ENCODE data around the gene NPB.

NPB gene

DNA sequence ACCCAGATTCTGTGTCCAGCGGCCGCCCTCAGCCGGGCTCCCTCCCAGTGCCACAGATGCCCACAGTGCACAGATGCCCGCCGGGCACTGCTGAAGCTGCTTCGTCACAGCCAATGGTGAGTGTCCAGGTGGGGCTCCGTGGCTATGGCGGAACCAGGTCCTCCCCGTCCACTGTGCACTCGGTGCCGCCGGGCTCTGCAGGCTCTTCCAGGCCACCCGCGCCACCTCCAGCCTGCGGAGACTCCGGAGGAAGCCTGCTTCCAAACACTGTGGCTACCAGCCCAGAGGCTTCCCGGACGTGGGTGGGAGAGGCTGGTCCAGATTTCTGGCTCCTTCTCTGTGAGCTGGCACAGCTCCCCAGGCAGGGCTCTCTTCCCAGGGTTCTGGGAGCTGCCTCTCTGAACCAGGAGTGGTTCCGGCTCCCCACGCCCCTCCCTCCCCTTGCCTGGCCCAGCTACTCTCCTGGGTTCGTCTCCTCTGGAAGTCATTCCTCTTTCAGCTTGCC is 37.9 kb downstream of the NPB start:
- no peaks in the 10 kb centered on the region for H3K4me1 ChIP-seq (ENCODE audit: control insufficient read depth, low read depth, low read length)
- WGBS (ENCODE audit: extremely low coverage, insufficient coverage, low lambda C conversion rate): no CpG with 5 or more reads among the region's 21 CpGs

DNA sequence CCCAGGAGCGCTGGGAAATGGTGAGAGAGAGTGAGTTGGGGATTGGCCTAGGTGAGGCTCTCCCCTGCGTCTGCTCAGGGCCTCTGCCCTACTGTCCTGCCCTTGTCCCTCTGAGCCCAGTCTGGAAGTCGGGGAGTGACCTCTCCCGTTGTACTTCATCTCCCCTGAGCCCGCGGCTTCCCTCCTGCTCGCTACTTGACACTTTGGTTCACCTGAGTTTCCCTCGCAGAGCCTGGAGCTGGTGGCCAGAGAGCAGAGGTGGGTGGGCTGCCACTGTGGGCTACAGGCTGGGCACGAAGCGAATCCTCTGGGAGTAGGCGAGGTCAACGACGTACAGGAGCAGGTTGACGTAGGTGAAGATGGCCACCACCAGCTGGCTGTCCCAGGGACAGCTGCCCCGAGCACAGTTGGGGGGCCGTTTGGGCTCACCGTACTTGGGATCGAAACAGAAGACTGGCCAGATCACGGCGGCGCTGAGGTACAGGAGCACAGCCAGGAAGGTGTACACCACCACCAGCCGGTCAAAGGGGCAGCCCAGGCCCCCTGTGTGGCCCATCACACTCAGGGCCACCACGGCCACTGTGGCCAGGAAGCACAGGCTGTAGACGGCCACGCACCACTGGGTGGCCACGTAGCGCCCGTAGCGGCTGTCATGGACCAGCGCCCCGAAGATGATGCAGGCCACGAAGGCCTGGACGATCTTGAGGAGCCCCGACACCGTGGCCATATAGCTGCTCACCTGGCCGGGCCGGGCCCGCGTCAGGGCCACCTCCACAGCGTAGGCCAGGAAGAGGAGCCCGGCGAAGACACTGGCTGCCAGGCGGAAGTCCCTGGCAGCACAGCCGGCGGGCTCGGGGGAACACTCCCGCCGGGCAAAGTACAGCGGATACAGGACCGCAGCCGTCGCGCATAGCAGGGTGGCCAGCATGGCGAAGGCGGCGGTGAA is 38.8 kb downstream of the NPB start:
- H2AK5ac ChIP-seq (ENCODE audit: low read length): no peak overlapping the region
- peaks cover 5% of the 10 kb centered on the region for H3K79me2 ChIP-seq (ENCODE audit: control insufficient read depth, insufficient read depth, low read length)
- H2BK120ac ChIP-seq (ENCODE audit: low read depth, low read length): no peak overlapping the region
- no peak overlapping the region for H2BK15ac ChIP-seq (replicated peaks; ENCODE audit: low read depth)
- no peaks in the 10 kb centered on the region for H3K36me3 ChIP-seq (ENCODE audit: control insufficient read depth, insufficient read depth, low read length)
- no peak overlapping the region for H4K5ac ChIP-seq (ENCODE audit: low read length)
- no peak overlapping the region for H2BK5ac ChIP-seq (ENCODE audit: low read length)
- no peaks in the 10 kb centered on the region for H3K27me3 ChIP-seq (ENCODE audit: insufficient read depth, low read length, poor library complexity)
- H4K8ac ChIP-seq (ENCODE audit: low read depth, low read length): no peak overlapping the region
- H3K9ac ChIP-seq (ENCODE audit: low read length): no peak overlapping the region
- no peak overlapping the region for H3K56ac ChIP-seq (ENCODE audit: low read length)
- peaks cover 5% of the 10 kb centered on the region for H3K79me1 ChIP-seq (ENCODE audit: low read length)
- H3K23ac ChIP-seq (ENCODE audit: low read length): no peak overlapping the region
- H3K18ac ChIP-seq (ENCODE audit: low read length): no peak overlapping the region
- H3K4me3 ChIP-seq (ENCODE audit: low read length): no peak overlapping the region
- H3K4me2 ChIP-seq (ENCODE audit: low read length): no peak overlapping the region
- no CpG with 5 or more reads among the region's 56 CpGs for WGBS (ENCODE audit: extremely low coverage, insufficient coverage, low lambda C conversion rate)
- no peak for DNase-seq
- no peak overlapping the region for H3K27ac ChIP-seq (ENCODE audit: low read depth, low read length)
- no peak overlapping the region for H3K4ac ChIP-seq (ENCODE audit: low read depth, low read length)
- H3K4me1 ChIP-seq (ENCODE audit: control insufficient read depth, low read depth, low read length): no peaks in the 10 kb centered on the region

More for the DNA sequence above, 37.9 kb downstream of the NPB start:
- H4K5ac ChIP-seq (ENCODE audit: low read length): no peak overlapping the region
- DNase-seq: no peak
- H3K4me2 ChIP-seq (ENCODE audit: low read length): no peak overlapping the region
- H3K56ac ChIP-seq (ENCODE audit: low read length): no peak overlapping the region
- H3K23ac ChIP-seq (ENCODE audit: low read length): no peak overlapping the region
- H3K79me2 ChIP-seq (ENCODE audit: control insufficient read depth, insufficient read depth, low read length): peaks cover 8% of the 10 kb centered on the region
- no peak overlapping the region for H3K4ac ChIP-seq (ENCODE audit: low read depth, low read length)
- no peak overlapping the region for H2BK15ac ChIP-seq (replicated peaks; ENCODE audit: low read depth)
- H3K36me3 ChIP-seq (ENCODE audit: control insufficient read depth, insufficient read depth, low read length): no peaks in the 10 kb centered on the region
- no peak overlapping the region for H3K18ac ChIP-seq (ENCODE audit: low read length)
- H2BK120ac ChIP-seq (ENCODE audit: low read depth, low read length): no peak overlapping the region
- no peak overlapping the region for H4K8ac ChIP-seq (ENCODE audit: low read depth, low read length)
- H3K27ac ChIP-seq (ENCODE audit: low read depth, low read length): no peak overlapping the region
- H3K79me1 ChIP-seq (ENCODE audit: low read length): peaks cover 8% of the 10 kb centered on the region
- no peak overlapping the region for H3K4me3 ChIP-seq (ENCODE audit: low read length)
- H2BK5ac ChIP-seq (ENCODE audit: low read length): no peak overlapping the region
- H3K27me3 ChIP-seq (ENCODE audit: insufficient read depth, low read length, poor library complexity): no peaks in the 10 kb centered on the region
- H3K9ac ChIP-seq (ENCODE audit: low read length): no peak overlapping the region
- no peak overlapping the region for H2AK5ac ChIP-seq (ENCODE audit: low read length)

DNA sequence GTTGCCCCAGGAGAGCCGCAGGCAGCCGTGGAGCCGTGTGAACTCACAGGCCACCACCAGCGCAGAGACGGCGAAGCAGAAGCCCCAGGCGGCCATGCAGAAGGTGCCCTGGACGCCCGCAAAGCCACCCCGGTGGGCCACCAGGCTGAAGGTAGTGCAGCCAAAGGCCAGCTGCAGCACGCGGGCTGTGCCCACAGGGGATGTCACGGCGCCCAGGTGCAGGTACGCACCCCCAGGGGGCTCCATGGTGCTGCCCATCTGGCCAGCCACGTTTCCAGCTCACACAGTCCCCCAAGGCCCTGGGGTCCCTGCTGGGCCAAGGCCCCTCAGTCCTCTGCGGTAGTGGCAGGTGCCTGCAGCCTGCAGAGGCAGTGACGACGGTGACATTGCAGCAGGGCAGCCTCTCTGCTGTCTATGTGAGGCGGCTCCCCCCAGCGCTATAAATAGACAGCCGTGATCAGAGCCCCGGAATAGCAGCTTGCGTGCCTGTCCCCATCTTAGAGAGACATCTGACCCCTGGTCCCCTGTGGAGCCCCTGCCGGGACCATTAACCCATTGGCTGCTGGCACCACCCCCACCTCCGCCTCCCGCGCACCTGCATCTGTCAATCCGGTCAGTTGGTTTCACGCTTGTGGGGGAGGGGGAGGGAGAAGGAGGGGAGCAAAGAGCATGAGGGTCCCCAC is 39.6 kb downstream of the NPB start:
- H4K5ac ChIP-seq (ENCODE audit: low read length): no peak overlapping the region
- H2AK5ac ChIP-seq (ENCODE audit: low read length): no peak overlapping the region
- no peak overlapping the region for H3K56ac ChIP-seq (ENCODE audit: low read length)
- no peak overlapping the region for H3K9ac ChIP-seq (ENCODE audit: low read length)
- DNase-seq: no peak
- no peak overlapping the region for H2BK5ac ChIP-seq (ENCODE audit: low read length)
- H4K8ac ChIP-seq (ENCODE audit: low read depth, low read length): no peak overlapping the region
- H2BK15ac ChIP-seq (replicated peaks; ENCODE audit: low read depth): no peak overlapping the region
- H3K18ac ChIP-seq (ENCODE audit: low read length): no peak overlapping the region
- H3K27me3 ChIP-seq (ENCODE audit: insufficient read depth, low read length, poor library complexity): no peaks in the 10 kb centered on the region
- no peaks in the 10 kb centered on the region for H3K4me1 ChIP-seq (ENCODE audit: control insufficient read depth, low read depth, low read length)
- H3K27ac ChIP-seq (ENCODE audit: low read depth, low read length): no peak overlapping the region
- H3K4ac ChIP-seq (ENCODE audit: low read depth, low read length): no peak overlapping the region
- no peak overlapping the region for H3K23ac ChIP-seq (ENCODE audit: low read length)
- no peak overlapping the region for H3K4me3 ChIP-seq (ENCODE audit: low read length)
- H3K79me2 ChIP-seq (ENCODE audit: control insufficient read depth, insufficient read depth, low read length): peaks cover under 1% of the 10 kb centered on the region
- no peaks in the 10 kb centered on the region for H3K36me3 ChIP-seq (ENCODE audit: control insufficient read depth, insufficient read depth, low read length)
- H3K4me2 ChIP-seq (ENCODE audit: low read length): no peak overlapping the region
- H3K79me1 ChIP-seq (ENCODE audit: low read length): peaks cover under 1% of the 10 kb centered on the region
- WGBS (ENCODE audit: extremely low coverage, insufficient coverage, low lambda C conversion rate): no CpG with 5 or more reads among the region's 30 CpGs
- H2BK120ac ChIP-seq (ENCODE audit: low read depth, low read length): no peak overlapping the region

DNA sequence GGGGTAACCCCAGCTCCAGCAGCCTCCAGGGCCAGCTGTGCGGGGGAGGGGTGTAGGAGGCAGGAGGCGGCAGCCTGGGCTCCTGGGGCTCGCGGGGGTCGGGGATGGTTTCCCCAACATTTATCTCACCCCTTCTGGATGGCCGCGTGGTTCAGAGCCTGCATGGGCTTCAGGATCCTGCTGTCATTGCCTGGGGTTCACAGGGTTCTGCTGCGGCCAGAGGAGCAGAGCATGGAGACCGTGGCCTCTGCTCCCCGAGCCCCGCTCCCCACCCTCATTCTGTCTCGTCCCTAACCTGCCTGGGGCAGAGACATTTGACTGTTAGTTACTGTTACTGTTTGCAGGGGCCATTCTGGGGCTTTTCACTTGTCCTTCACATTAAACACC is 40.1 kb downstream of the NPB start:
- H2AK5ac ChIP-seq (ENCODE audit: low read length): no peak overlapping the region
- no peak overlapping the region for H4K5ac ChIP-seq (ENCODE audit: low read length)
- no peaks in the 10 kb centered on the region for H3K36me3 ChIP-seq (ENCODE audit: control insufficient read depth, insufficient read depth, low read length)
- H3K18ac ChIP-seq (ENCODE audit: low read length): no peak overlapping the region
- no CpG with 5 or more reads among the region's 12 CpGs for WGBS (ENCODE audit: extremely low coverage, insufficient coverage, low lambda C conversion rate)
- no peak overlapping the region for H3K23ac ChIP-seq (ENCODE audit: low read length)
- no peaks in the 10 kb centered on the region for H3K79me2 ChIP-seq (ENCODE audit: control insufficient read depth, insufficient read depth, low read length)
- no peak overlapping the region for H3K4ac ChIP-seq (ENCODE audit: low read depth, low read length)
- no peaks in the 10 kb centered on the region for H3K27me3 ChIP-seq (ENCODE audit: insufficient read depth, low read length, poor library complexity)
- H2BK15ac ChIP-seq (replicated peaks; ENCODE audit: low read depth): no peak overlapping the region
- H3K27ac ChIP-seq (ENCODE audit: low read depth, low read length): no peak overlapping the region
- no peak overlapping the region for H2BK120ac ChIP-seq (ENCODE audit: low read depth, low read length)
- no peaks in the 10 kb centered on the region for H3K79me1 ChIP-seq (ENCODE audit: low read length)
- no peak overlapping the region for H3K4me2 ChIP-seq (ENCODE audit: low read length)
- H2BK5ac ChIP-seq (ENCODE audit: low read length): no peak overlapping the region
- no peak for DNase-seq
- no peaks in the 10 kb centered on the region for H3K4me1 ChIP-seq (ENCODE audit: control insufficient read depth, low read depth, low read length)
- no peak overlapping the region for H3K4me3 ChIP-seq (ENCODE audit: low read length)
- H4K8ac ChIP-seq (ENCODE audit: low read depth, low read length): no peak overlapping the region
- no peak overlapping the region for H3K9ac ChIP-seq (ENCODE audit: low read length)
- H3K56ac ChIP-seq (ENCODE audit: low read length): no peak overlapping the region

DNA sequence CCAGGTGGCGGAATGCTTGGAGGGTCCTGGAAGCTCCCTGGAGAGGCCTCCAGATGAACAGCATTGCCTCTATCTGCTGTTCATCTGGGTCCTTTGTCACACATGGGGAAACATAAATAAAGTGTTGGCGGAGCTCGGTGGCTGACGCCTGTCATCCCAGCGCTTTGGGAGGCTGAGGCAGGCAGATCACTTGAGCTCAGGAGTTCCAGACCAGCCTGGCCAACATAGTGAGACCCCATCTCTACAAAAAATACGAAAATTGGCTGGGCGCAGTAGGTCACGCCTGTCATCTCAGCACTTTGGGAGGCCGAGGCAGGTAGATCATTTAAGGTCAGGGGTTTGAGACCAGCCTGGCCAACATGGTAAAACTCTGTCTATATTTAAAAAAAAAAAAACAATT is 42.8 kb downstream of the NPB start:
- Histone ChIP-seq H3K4ac (ENCODE audit: low read depth, low read length) (no peak overlapping the region), H4K8ac (ENCODE audit: low read depth, low read length) (no peak overlapping the region), H3K56ac (ENCODE audit: low read length) (no peak overlapping the region), H3K27me3 (ENCODE audit: insufficient read depth, low read length, poor library complexity) (no peaks in the 10 kb centered on the region), H3K36me3 (ENCODE audit: control insufficient read depth, insufficient read depth, low read length) (no peaks in the 10 kb centered on the region), H4K5ac (ENCODE audit: low read length) (no peak overlapping the region), H2BK15ac (replicated peaks; ENCODE audit: low read depth) (no peak overlapping the region), H3K4me1 (ENCODE audit: control insufficient read depth, low read depth, low read length) (no peaks in the 10 kb centered on the region), H3K4me3 (ENCODE audit: low read length) (no peak overlapping the region), H3K79me1 (ENCODE audit: low read length) (no peaks in the 10 kb centered on the region), H3K4me2 (ENCODE audit: low read length) (no peak overlapping the region), H3K23ac (ENCODE audit: low read length) (no peak overlapping the region), H2BK120ac (ENCODE audit: low read depth, low read length) (no peak overlapping the region), H3K27ac (ENCODE audit: low read depth, low read length) (no peak overlapping the region), H2AK5ac (ENCODE audit: low read length) (no peak overlapping the region), H3K18ac (ENCODE audit: low read length) (no peak overlapping the region), H3K9ac (ENCODE audit: low read length) (no peak overlapping the region), H3K79me2 (ENCODE audit: control insufficient read depth, insufficient read depth, low read length) (no peaks in the 10 kb centered on the region), H2BK5ac (ENCODE audit: low read length) (no peak overlapping the region)
- no peak for DNase-seq
- no CpG with 5 or more reads among the region's 9 CpGs for whole genome bisulfite sequencing (ENCODE audit: extremely low coverage, insufficient coverage, low lambda C conversion rate)

Data from mesendoderm (in vitro differentiated cells).